Measurements from ENCODE around the gene KERA.

The KERA gene

DNA sequence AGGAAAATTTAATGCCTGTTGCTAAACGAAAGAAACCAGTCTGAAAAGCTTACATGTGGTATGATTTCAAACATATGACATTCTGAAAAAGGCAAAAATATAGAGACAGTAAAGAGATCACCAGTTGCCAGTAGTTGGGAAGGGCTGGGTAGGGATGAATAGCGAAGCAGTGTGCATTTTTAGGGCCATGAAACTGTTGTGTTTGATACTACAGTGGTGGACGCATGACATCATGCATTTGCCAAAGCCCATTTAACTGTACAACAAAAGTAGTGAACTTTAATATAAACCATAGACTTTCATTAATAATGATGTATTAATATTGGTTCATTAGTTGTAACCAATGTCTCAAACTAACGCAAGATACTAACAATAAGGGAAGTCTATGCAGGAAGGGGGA is 38.4 kb downstream of the KERA start:
- Histone ChIP-seq H4K20me1 (ENCODE audit: insufficient read depth, low read length) (no peaks in the 10 kb centered on the region), H3K36me3 (ENCODE audit: insufficient read depth, low read length) (no peaks in the 10 kb centered on the region), H3F3A (ENCODE audit: insufficient read depth, low read length) (no peaks in the 10 kb centered on the region), H3K4me2 (ENCODE audit: low read length) (no peak overlapping the region), H3K9ac (ENCODE audit: low read length) (no peak overlapping the region), H3K4me3 (ENCODE audit: low read depth, low read length, poor library complexity, severe bottlenecking) (no peak overlapping the region), H2AFZ (ENCODE audit: low read length) (no peak overlapping the region), H3K9me3 (ENCODE audit: low read length) (no peaks in the 10 kb centered on the region), H3K9me2 (ENCODE audit: low read depth, low read length) (no peaks in the 10 kb centered on the region), H3K27me3 (ENCODE audit: insufficient read depth, low read length) (no peaks in the 10 kb centered on the region), H3K4me1 (ENCODE audit: insufficient read depth, low read length, severe bottlenecking) (no peaks in the 10 kb centered on the region), H3K79me2 (ENCODE audit: insufficient read depth, low read length) (no peaks in the 10 kb centered on the region), H3K27ac (ENCODE audit: low read depth, low read length, poor library complexity, severe bottlenecking) (no peak overlapping the region)
- TF ChIP-seq EZH2 (IDR thresholded peaks at IDR 0.05; ENCODE audit: borderline replicate concordance, low read length) (no peak), CTCF (IDR thresholded peaks at IDR 0.05; ENCODE audit: low read length) (no peak)

GRCh38 chr12:91017511-91018263 is 40.1 kb downstream of the KERA start:
- H3K9me2 ChIP-seq (ENCODE audit: low read depth, low read length), result no peaks in the 10 kb centered on the region
- no peak overlapping the region for H3K4me3 ChIP-seq (ENCODE audit: low read depth, low read length, poor library complexity, severe bottlenecking)
- no peaks in the 10 kb centered on the region for H3K27me3 ChIP-seq (ENCODE audit: insufficient read depth, low read length)
- H2AFZ ChIP-seq (ENCODE audit: low read length), result no peak overlapping the region
- no peaks in the 10 kb centered on the region for H3K9me3 ChIP-seq (ENCODE audit: low read length)
- no peaks in the 10 kb centered on the region for H3K4me1 ChIP-seq (ENCODE audit: insufficient read depth, low read length, severe bottlenecking)
- TF ChIP-seq EZH2 (IDR thresholded peaks at IDR 0.05; ENCODE audit: borderline replicate concordance, low read length) (no peak), CTCF (IDR thresholded peaks at IDR 0.05; ENCODE audit: low read length) (no peak)
- H3K36me3 ChIP-seq (ENCODE audit: insufficient read depth, low read length), result no peaks in the 10 kb centered on the region
- no peak overlapping the region for H3K9ac ChIP-seq (ENCODE audit: low read length)
- H3K27ac ChIP-seq (ENCODE audit: low read depth, low read length, poor library complexity, severe bottlenecking), result no peak overlapping the region
- no peaks in the 10 kb centered on the region for H3K79me2 ChIP-seq (ENCODE audit: insufficient read depth, low read length)
- H3K4me2 ChIP-seq (ENCODE audit: low read length), result no peak overlapping the region
- H4K20me1 ChIP-seq (ENCODE audit: insufficient read depth, low read length), result no peaks in the 10 kb centered on the region
- H3F3A ChIP-seq (ENCODE audit: insufficient read depth, low read length), result no peaks in the 10 kb centered on the region

DNA sequence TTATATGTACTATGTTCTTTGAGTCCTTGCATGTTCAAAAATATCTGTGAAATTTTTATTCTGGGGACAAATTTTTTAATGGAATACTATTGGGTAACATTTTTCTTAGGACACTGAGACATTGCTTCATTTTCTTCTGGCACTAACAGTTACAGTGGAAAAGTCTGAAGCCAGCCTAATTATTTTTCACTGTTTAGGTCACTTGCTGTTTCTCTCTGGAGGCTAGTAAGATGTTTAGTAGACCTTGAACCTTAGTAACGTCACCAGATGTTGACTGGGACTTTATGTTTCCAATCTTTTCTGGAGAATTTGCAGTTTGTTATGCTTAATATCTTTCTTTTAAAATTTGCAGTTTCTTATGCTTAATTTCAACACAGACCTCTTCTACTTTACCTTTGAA is 40.8 kb downstream of the KERA start:
- Histone ChIP-seq H3K36me3 (ENCODE audit: insufficient read depth, low read length) (no peaks in the 10 kb centered on the region), H4K20me1 (ENCODE audit: insufficient read depth, low read length) (no peaks in the 10 kb centered on the region), H3K79me2 (ENCODE audit: insufficient read depth, low read length) (no peaks in the 10 kb centered on the region), H3K9me2 (ENCODE audit: low read depth, low read length) (no peaks in the 10 kb centered on the region), H3K27ac (ENCODE audit: low read depth, low read length, poor library complexity, severe bottlenecking) (no peak overlapping the region), H3K4me2 (ENCODE audit: low read length) (no peak overlapping the region), H2AFZ (ENCODE audit: low read length) (no peak overlapping the region), H3K9ac (ENCODE audit: low read length) (no peak overlapping the region), H3F3A (ENCODE audit: insufficient read depth, low read length) (no peaks in the 10 kb centered on the region), H3K4me1 (ENCODE audit: insufficient read depth, low read length, severe bottlenecking) (no peaks in the 10 kb centered on the region), H3K4me3 (ENCODE audit: low read depth, low read length, poor library complexity, severe bottlenecking) (no peak overlapping the region), H3K27me3 (ENCODE audit: insufficient read depth, low read length) (no peaks in the 10 kb centered on the region), H3K9me3 (ENCODE audit: low read length) (no peaks in the 10 kb centered on the region)
- no peak for TF ChIP-seq EZH2 (IDR thresholded peaks at IDR 0.05; ENCODE audit: borderline replicate concordance, low read length)
- no peak for TF ChIP-seq CTCF (IDR thresholded peaks at IDR 0.05; ENCODE audit: low read length)

Data from OCI-LY1 (cell line).